IPS-NIHi7 (cell line): ENCODE measurements around the gene PMPCA.

ENCODE experiments used
- DNase-seq: peaks from one replicate; pipeline ENCODE4 v3.0.0; 2012; ENCODE audit warnings: mixed read lengths; ENCODE audit errors: extremely low spot score

PMPCA gene

GRCh38 chr9:136410500-136411287 lies at the start of gene PMPCA, which contains the start of gene ENTR1:
TSS of gene PMPCA (plus strand) at chr9:136410658. CDS start at chr9:136410669, 11 bp downstream.
TSS of gene ENTR1 (minus strand) at chr9:136410614. CDS start at chr9:136410397, 217 bp downstream.
- peak; percentile 99 for DNase-seq

GRCh38 chr9:136361047-136361753 lies 49.3 kb upstream of the PMPCA start:
- no peak for DNase-seq

GRCh38 chr9:136361754-136362449 lies 48.6 kb upstream of the PMPCA start:
- DNase-seq, result no peak

GRCh38 chr9:136362450-136362784 lies 48.0 kb upstream of the PMPCA start:
- DNase-seq, result no peak

- peak; percentile 100 for DNase-seq
Observed at GRCh38 chr9:136363106-136363948, 47.1 kb upstream of the PMPCA start, which contains the start of gene DNLZ. TSS of gene DNLZ (minus strand) at chr9:136363744. CDS start at chr9:136363714, 30 bp downstream.

GRCh38 chr9:136363949-136364748 lies 46.3 kb upstream of the PMPCA start:
- no peak for DNase-seq

- DNase-seq, result no peak
Observed at GRCh38 chr9:136364942-136365774, 45.3 kb upstream of the PMPCA start.

GRCh38 chr9:136365775-136366222 lies 44.7 kb upstream of the PMPCA start:
- no peak for DNase-seq

- no peak for DNase-seq
Observed at GRCh38 chr9:136366826-136367225, 43.6 kb upstream of the PMPCA start.

- no peak for DNase-seq
Observed at GRCh38 chr9:136367296-136368145, 42.9 kb upstream of the PMPCA start.

GRCh38 chr9:136368190-136368589 lies 42.3 kb upstream of the PMPCA start:
- no peak for DNase-seq

- no peak for DNase-seq
Observed at GRCh38 chr9:136370037-136370436, 40.4 kb upstream of the PMPCA start.

GRCh38 chr9:136370687-136371532 lies 39.5 kb upstream of the PMPCA start:
- no peak for DNase-seq

- DNase-seq, result no peak
Observed at GRCh38 chr9:136371533-136371880, 39.0 kb upstream of the PMPCA start.

GRCh38 chr9:136372006-136372405 lies 38.5 kb upstream of the PMPCA start:
- no peak for DNase-seq

- peak; percentile 28 for DNase-seq
Observed at GRCh38 chr9:136372561-136373299, 37.7 kb upstream of the PMPCA start.
